Measurements from ENCODE around the gene EFCAB8.

EFCAB8 gene

GRCh38 chr20:33009214-33010132, 150.8 kb downstream of the EFCAB8 start:
- DNase-seq = no peak

DNA sequence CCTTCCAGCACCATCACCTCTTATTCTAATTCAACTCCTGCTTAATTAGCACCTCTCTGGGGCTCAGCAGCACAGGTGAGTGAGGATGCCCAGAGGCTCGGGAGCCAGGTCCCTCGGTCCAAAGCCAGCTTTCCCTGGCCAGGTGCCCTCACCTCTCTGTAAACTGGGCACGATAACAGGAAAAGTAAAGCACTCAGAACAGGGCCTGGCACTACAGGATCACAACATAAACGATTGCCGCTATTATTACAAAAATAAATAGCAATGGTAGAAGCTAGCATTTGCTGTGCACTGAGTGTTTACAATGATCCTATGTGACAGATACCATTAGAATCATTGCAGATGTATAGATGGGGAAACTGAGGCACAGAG, 151.4 kb downstream of the EFCAB8 start:
- DNase-seq = no peak

GRCh38 chr20:33010674-33011449, 152.1 kb downstream of the EFCAB8 start:
- no peak for DNase-seq

Data from NCI-H82 (cell line).